ENCODE measurements around the gene CLC.

- TF ChIP-seq CTCF (IDR thresholded peaks at IDR 0.05; ENCODE audit: low read length) (no peak), EZH2 (IDR thresholded peaks at IDR 0.05; ENCODE audit: borderline replicate concordance, low read length) (no peak)
Observed at GRCh38 chr19:39749981-39750380, 12.2 kb upstream of the CLC start.

Measured in OCI-LY1 (cell line).